ENCODE data around the gene METTL2A.
"Not testable (repeated sequence)": the region's sequence is repeated elsewhere in the genome, so short reads cannot be mapped to it uniquely, and the experiment has no call there.

Gene METTL2A, protein sequence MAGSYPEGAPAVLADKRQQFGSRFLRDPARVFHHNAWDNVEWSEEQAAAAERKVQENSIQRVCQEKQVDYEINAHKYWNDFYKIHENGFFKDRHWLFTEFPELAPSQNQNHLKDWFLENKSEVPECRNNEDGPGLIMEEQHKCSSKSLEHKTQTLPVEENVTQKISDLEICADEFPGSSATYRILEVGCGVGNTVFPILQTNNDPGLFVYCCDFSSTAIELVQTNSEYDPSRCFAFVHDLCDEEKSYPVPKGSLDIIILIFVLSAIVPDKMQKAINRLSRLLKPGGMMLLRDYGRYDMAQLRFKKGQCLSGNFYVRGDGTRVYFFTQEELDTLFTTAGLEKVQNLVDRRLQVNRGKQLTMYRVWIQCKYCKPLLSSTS

DNA sequence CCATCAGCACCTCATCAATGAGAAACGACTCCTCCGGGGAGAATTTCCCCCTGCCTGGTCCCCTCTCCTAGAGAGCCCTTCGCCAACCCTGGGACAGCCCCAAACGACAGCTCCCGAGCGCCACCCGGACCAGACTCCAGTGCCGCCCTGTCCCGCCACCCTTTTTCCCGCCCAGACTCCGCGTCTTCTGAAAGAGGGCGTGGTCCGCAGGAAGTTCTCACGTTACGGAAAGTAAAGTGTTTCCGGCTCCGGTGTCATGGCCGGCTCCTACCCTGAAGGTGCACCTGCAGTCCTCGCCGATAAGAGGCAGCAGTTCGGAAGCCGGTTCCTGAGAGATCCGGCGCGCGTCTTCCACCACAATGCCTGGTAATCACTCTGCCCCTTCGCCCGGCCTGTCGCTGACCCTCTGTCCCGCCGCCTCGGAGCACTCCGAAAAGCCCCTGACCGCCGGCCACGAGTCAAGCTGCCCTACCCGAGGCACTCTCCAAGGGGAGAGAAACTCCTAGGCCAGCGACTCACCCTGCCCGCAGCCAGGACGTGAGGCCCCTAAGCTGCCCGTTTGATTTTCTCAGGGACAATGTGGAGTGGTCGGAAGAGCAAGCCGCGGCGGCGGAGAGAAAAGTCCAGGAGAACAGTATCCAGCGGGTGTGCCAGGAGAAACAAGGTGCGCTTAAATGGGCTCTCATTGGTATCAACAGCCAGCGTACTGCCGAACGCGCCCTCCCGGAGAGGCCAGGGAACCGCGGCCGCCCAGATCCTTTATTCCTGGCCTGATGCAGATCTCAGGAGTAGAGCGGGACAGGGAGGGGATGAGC, at the start of gene METTL2A:
TSS of gene METTL2A (plus strand) at position 251 of the 815 bp plus-strand sequence. CDS start at position 257, 6 bp downstream.
- peak; percentile 90 for DNase-seq

DNA sequence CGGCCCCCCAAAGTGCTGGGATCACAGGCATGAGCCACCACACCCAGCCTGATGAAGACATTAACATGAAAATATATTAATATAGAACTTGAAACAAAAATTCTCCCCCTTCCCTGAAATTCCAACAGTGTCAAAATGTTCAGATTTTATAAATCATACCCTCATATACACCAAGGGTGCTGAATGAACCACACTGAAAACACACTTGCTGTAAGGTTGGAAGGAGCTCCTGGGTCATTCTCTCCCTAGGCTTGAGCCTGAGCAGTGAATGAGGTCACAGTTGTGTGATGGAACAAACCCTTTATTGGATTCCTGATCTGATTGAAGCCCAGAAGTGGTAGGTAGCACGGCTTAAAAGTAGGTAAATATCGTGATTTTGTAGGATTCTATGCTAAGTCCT, 43.4 kb upstream of the METTL2A start, which contains the start of gene EFCAB3:
TSS of gene EFCAB3 (plus strand) at position 301 of the 400 bp plus-strand sequence. CDS start 2,427 bp downstream, outside the sequence.
- DNase-seq: no peak

DNA sequence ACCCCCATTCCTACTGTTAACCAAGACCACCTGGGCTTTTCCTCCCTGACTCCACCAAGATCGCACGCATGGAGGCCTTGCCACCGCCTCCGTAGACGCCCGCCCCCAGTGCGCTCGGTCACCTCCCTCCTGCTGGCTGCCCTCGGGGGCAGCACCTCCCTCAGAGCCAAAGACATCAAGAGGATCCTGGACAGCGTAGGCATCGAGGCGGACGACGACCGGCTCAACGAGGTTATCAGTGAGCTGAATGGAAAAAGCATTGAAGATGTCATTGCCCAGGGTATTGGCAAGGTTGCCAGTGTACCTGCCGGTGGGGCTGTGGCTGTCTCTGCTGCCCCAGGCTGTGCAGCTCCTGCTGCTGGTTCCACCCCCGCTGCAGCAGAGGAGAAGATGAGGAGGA, 42.1 kb upstream of the METTL2A start:
- DNase-seq: no peak

GRCh38 chr17:62388856-62389255, 34.8 kb upstream of the METTL2A start:
- DNase-seq: no peak

DNA sequence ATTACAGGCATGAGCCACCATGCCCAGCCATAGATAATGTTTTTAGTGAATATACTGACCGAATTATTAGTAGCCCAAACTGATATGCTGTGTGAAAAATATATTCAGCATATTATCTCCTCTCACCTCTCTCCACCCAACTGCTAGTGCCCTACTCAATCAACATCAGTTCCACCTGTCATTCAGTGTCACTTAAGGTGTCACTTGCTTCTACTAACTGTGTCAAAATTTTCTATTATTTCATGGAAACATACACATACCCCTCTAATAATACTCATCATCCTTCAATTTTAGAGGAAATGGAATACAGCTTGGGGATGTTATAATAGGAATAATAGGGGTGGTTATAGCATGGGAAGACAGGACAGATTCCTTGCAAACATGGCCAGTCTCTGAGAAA, 30.8 kb upstream of the METTL2A start:
- no peak for DNase-seq

- no peak for DNase-seq
Measured at GRCh38 chr17:62398891-62399290, 24.8 kb upstream of the METTL2A start.

GRCh38 chr17:62405451-62405850, 18.2 kb upstream of the METTL2A start:
- no peak for DNase-seq

DNA sequence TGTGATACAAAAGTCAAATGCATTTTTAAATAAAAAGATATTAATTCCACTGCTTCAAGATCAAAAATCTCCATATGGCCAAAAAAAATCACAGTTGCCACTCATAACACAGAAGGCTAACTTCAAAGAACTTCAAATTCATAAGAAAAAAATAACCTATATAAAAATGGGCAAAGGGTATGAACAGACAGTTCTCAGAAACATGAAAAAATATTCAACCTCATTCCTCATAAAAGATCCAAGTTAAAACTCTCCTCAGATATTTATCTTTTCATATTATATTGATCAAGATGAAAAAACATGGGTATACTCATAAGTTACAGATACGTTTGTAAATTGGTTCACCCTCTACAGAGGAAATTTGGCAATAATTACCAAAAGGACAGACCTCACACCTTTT, 10.6 kb upstream of the METTL2A start:
- DNase-seq: not testable (repeated sequence)

DNA sequence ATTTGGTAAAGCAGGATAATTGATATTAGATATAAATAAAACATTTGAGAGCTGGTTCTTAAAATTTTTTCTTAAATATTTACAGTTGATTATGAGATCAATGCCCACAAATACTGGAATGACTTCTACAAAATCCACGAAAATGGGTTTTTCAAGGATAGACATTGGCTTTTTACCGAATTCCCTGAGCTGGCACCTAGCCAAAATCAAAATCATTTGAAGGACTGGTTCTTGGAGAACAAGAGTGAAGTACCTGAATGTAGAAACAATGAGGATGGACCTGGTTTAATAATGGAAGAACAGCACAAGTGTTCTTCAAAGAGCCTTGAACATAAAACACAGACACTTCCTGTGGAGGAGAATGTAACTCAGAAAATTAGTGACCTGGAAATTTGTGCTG, 2.5 kb downstream of the METTL2A start:
- DNase-seq: not testable (repeated sequence)

- not testable (repeated sequence) for DNase-seq
Measured at GRCh38 chr17:62435251-62435650, 11.6 kb downstream of the METTL2A start.

- not testable (repeated sequence) for DNase-seq
Measured at GRCh38 chr17:62441181-62441580, 17.5 kb downstream of the METTL2A start.

GRCh38 chr17:62444063-62444462, 20.4 kb downstream of the METTL2A start:
- DNase-seq: no peak

DNA sequence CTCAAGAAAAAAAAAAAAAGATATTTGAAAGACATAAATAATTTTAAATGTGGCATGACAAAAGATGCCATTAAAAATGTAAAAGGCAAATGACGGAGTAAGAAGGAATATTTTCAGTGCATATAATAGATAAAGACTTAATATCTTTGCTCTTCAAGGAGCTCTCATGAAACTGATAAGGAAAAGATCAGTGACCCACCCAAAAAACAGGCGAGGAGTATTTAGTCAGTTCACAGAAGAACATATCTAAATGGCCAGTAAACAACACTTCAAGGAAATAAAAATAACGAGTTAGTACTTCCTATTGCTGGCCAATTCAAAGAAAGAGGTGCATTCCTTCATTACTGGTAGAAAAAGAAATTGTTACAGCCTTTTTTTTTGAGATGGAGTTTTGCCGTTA, 22.1 kb downstream of the METTL2A start:
- not testable (repeated sequence) for DNase-seq

GRCh38 chr17:62452195-62452594, 28.5 kb downstream of the METTL2A start:
- DNase-seq: not testable (repeated sequence)

- not testable (repeated sequence) for DNase-seq
Measured at GRCh38 chr17:62453041-62453440, 29.3 kb downstream of the METTL2A start.

- DNase-seq: not testable (repeated sequence)
Measured at GRCh38 chr17:62453656-62454055, 30.0 kb downstream of the METTL2A start.

GRCh38 chr17:62454111-62454510, 30.4 kb downstream of the METTL2A start:
- not testable (repeated sequence) for DNase-seq

DNA sequence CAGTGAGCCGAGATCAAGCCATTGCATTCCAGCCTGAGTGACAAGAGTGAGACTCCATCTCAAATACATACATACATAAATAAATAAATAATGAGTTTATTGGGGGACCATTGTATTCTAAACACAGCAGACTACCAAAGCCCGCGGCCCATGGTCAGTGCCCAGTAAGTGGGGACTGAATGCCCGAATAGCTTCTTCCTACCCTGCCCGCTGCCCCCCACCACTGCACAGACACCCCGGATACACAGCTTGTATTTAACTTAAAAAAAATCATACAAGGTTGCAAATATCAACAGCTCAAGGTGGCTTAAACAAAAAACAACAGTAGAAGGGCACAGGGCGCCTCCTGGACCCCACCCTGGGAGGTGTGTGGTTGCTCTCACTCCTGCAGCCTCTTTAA, 32.3 kb downstream of the METTL2A start:
- no peak for DNase-seq

DNA sequence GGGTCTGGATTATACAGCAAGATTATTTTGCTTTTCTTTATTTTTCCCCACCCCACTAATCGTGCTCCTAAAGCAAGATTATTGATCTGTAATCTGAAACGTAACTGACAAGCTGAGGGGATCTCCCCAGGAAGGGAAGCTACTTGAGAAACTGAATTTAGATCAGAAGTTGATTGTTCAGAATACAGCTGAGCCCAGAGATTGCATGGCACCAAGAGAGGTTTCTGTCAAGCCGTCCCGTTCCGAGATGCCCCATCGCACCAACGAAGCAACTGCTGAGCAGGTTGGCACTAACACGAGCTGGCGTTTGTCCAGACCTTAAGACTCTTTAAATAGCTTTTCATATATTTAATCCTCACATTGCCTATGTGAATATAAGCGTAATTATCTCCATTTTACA, 34.8 kb downstream of the METTL2A start:
- not testable (repeated sequence) for DNase-seq

DNA sequence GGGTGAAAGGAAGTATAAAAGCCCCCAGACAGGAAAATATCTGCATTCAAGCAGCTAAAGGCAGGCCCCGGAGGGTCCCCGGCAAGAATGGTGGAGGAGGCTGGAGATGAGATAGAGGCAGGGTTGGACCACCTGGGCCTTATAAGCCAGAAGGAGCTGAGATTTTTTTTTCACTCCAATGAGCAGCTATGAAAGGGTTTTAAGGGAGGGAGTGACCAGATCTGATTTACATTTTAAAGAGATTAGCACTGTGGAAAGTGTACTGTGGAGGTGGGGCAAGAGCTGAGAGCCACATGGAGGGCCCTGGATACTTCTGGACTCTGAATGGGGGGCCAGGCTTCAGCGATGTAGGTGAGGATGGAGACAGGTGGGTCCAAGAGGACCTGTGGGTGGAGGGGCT, 40.7 kb downstream of the METTL2A start:
- DNase-seq: not testable (repeated sequence)

DNA sequence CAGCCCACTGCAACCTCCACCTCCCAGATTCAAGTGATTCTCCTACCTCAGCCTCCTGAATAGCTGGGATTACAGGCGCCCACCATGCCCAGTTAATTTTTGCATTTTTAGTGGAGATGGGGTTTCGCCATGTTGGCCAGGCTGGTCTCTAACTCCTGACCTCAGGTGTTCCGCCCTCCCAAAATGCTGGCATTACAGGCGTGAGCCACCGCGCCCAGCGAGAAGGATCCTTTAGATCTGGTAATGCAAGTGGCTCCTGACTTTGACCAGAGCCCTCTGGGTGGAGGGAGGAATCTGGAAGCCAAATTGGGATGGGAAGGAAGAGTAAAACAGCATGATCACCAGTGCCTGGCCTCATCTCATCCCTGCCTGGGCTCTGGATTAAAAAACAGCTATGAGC, 41.6 kb downstream of the METTL2A start:
- not testable (repeated sequence) for DNase-seq

GRCh38 chr17:62470666-62471379, 47.1 kb downstream of the METTL2A start:
- DNase-seq: peak; percentile 61

DNA sequence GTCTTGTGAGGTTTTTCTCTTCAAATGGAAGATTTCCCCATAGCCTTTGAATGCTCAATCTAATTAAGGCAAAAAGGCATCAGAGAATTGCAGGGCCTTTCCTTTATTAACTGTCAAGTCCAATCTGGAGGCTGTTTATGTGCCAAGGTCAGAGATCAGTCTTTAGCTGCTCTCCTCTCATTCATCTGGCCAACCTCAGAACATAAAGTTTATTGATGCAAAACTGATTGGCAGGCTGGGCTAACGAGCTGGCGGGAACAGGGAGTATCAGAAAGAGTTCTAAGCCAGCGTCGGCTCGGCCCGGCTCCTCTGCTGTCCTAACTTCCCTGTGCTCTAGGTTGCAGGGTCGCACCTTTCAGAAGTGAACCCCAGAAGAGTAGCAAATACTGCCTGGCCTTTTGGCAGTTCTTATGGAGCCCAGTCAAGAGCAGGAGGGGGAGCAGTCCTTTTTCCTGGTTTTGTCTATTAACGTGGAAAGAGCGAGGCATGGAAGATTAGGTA, 47.7 kb downstream of the METTL2A start:
- not testable (repeated sequence) for DNase-seq

All from right hindlimb (tissue), 1 donor.